Fibroblast of mammary gland (primary cell): ENCODE data around the gene NKAPD1.
A peak's percentile ranks its signal among the peaks of the same experiment; 100 is the strongest.
"Not testable (repeated sequence)": the region's sequence is repeated elsewhere in the genome, so short reads cannot be mapped to it uniquely, and the experiment has no call there.

Source experiments
- DNase-seq: peaks from one replicate; pipeline ENCODE4 v3.0.0-alpha.2; 2010; ENCODE audit warnings: low read depth
- H3K4me3 ChIP-seq: 2 replicates; pipeline ENCODE4 v1.5.1; 2011; ENCODE audit warnings: low read depth, mild to moderate bottlenecking, low read length, moderate library complexity; ENCODE audit not compliant: control insufficient read depth
- TF ChIP-seq, protein P1 (sequence below): conservative IDR thresholded peaks from 2 replicates; pipeline ENCODE4 v1.5.1; 2011; ENCODE audit warnings: low read depth, low read length, inconsistent platforms; ENCODE audit not compliant: control insufficient read depth, insufficient read depth

Gene NKAPD1

GRCh38 chr11:112073941-112074811 lies at the start of gene NKAPD1, which contains the start of gene PIH1D2:
Gene NKAPD1 (plus strand): TSS chr11:112074299. CDS start chr11:112075575, 1,276 bp downstream.
Gene PIH1D2 (minus strand): TSS chr11:112074017. CDS start chr11:112073174, 843 bp downstream.
- TF ChIP-seq, protein P1, sequence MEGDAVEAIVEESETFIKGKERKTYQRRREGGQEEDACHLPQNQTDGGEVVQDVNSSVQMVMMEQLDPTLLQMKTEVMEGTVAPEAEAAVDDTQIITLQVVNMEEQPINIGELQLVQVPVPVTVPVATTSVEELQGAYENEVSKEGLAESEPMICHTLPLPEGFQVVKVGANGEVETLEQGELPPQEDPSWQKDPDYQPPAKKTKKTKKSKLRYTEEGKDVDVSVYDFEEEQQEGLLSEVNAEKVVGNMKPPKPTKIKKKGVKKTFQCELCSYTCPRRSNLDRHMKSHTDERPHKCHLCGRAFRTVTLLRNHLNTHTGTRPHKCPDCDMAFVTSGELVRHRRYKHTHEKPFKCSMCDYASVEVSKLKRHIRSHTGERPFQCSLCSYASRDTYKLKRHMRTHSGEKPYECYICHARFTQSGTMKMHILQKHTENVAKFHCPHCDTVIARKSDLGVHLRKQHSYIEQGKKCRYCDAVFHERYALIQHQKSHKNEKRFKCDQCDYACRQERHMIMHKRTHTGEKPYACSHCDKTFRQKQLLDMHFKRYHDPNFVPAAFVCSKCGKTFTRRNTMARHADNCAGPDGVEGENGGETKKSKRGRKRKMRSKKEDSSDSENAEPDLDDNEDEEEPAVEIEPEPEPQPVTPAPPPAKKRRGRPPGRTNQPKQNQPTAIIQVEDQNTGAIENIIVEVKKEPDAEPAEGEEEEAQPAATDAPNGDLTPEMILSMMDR, result peak; percentile 1
- DNase-seq, result peak; percentile 88
- peak within 1 kb of the TSS; percentile 82 for H3K4me3 ChIP-seq

- peak within 1 kb of the TSS; percentile 62 for H3K4me3 ChIP-seq
- TF ChIP-seq, protein P1, result no peak
Measured at GRCh38 chr11:112024773-112025678, 49.1 kb upstream of the NKAPD1 start, which contains the start of gene DLAT. Gene DLAT (plus strand): TSS chr11:112025408. CDS start chr11:112025473, 65 bp downstream.

GRCh38 chr11:112025707-112026106 lies 48.4 kb upstream of the NKAPD1 start:
- TF ChIP-seq, protein P1, result no peak
- peak; percentile 25 for DNase-seq
- peak overlapping the region; percentile 62 for H3K4me3 ChIP-seq

More at GRCh38 chr11:112024773-112025678, 49.1 kb upstream of the NKAPD1 start, which contains the start of gene DLAT:
- peak; percentile 81 for DNase-seq

DNA sequence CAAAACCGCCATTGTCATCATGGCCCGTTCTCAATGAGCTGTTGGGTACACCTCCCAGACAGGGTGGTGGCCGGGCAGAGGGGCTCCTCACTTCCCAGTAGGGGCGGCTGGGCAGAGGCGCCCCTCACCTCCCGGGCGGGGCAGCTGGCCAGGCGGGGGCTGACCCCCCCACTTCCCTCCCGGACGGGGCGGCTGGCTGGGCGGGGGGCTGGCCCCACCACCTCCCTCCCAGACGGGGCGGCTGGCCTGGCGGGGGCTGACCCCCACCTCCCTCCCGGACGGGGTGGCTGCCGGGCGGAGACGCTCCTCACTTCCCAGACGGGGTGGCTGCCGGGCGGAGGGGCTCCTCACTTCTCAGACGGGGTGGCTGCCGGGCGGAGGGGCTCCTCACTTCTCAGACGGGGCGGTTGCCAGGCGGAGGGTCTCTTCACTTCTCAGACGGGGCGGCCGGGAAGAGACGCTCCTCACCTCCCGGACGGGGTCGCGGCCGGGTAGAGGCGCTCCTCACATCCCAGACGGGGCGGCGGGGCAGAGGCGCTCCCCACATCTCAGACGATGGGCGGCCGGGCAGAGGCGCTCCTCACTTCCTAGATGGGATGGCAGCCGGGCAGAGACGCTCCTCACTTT lies 47.2 kb upstream of the NKAPD1 start:
- not testable (repeated sequence) for DNase-seq, H3K4me3 ChIP-seq

DNA sequence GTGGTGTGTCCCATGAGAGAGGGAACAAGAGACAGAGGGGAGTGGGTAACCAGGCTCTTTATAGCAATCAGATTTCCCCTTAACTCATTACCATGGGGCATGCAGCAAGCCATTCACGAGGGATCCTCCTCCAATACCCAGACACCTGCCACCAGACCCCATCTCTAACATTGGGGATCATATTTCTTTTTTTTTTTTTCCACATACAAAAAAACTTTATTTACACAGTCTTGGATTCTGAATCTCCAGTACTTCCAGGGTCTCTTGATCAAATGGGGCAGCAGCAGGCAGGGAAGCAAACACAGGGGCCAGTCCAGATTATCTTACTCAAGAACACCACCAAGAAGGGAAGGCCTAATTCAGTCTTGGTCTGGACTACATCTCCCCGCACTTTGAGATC lies 44.6 kb upstream of the NKAPD1 start:
- DNase-seq, result no peak
- H3K4me3 ChIP-seq, result no peak overlapping the region
- TF ChIP-seq, protein P1, result no peak

DNA sequence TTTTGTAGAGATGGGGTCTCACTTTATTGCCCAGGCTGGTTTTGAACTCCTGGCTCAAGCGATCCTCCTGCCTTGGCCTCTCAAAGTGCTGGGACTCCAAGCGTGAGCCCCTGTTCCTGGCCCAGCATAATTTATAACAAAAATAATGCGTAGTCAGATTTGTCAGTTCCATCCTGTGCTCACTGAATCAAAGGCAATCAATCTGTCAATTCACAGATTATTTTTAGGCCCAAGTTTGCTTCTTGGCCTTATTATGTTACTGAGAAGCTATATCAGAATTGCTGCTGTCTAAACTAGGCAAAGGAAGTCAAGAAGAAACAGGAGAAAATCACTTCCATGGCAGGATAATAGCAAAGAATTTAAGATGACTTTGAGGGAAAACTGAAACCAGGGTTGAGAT lies 40.2 kb upstream of the NKAPD1 start:
- no peak for DNase-seq
- TF ChIP-seq, protein P1, result no peak
- H3K4me3 ChIP-seq, result no peak overlapping the region
